A673 (cell line): Measurements from ENCODE around the gene KCTD18. TPM values are rescaled to one million over a fixed set of nuclear protein-coding genes. Genes with fewer than 3 reads are reported as not detected.

Source experiments
- BruUV-seq: library from RNA; stranded (reverse); fragments of 400-500 nt; replicated peaks from 2 replicates; lab custom pipeline; 2021; lab: Mats Ljungman, UMichigan
- CTCF ChIA-PET: fragments of 300-600 bp; sonication (Branson Sonifier 250); formaldehyde crosslinking; loops from one replicate; lab custom pipeline; 2022; ENCODE audit warnings: antibody characterized with exemption; lab: Charles Lee
- POLR2A ChIA-PET: fragments of 300-600 bp; sonication (Branson Sonifier 250); formaldehyde crosslinking; loops from one replicate; lab custom pipeline; 2022; ENCODE audit warnings: antibody characterized with exemption; ENCODE audit not compliant: low non-redundant PET; lab: Charles Lee
- DNase-seq: peaks from one replicate; pipeline ENCODE4 v3.0.0-alpha.2; 2015; ENCODE audit warnings: low spot score
- H3K27ac ChIP-seq: fragments of 200-600 bp; sonication (generic); 2 replicates; pipeline ENCODE4 v1.5.1; 2016; ENCODE audit warnings: mixed run types, low read depth, mild to moderate bottlenecking, mixed read lengths, antibody characterized with exemption, low read length; ENCODE audit not compliant: poor library complexity, severe bottlenecking
- H3K27me3 ChIP-seq: fragments of 200-600 bp; sonication (generic); replicated peaks from 2 replicates; pipeline ENCODE4 v1.6.1; 2017; ENCODE audit warnings: mixed run types, low read depth, mild to moderate bottlenecking, mixed read lengths, antibody characterized with exemption, low read length; ENCODE audit not compliant: insufficient read depth, poor library complexity
- H3K36me3 ChIP-seq: fragments of 200-600 bp; sonication (generic); 2 replicates; pipeline ENCODE4 v1.6.1; 2016; ENCODE audit warnings: mixed run types, mild to moderate bottlenecking, mixed read lengths, antibody characterized with exemption, low read length; ENCODE audit not compliant: insufficient read depth, poor library complexity, severe bottlenecking
- H3K4me1 ChIP-seq: fragments of 200-600 bp; sonication (generic); 2 replicates; pipeline ENCODE4 v1.6.1; 2017; ENCODE audit warnings: mixed run types, mild to moderate bottlenecking, mixed read lengths, antibody characterized with exemption, low read length; ENCODE audit not compliant: insufficient read depth, poor library complexity, severe bottlenecking
- H3K4me3 ChIP-seq: fragments of 200-600 bp; sonication (generic); 2 replicates; pipeline ENCODE4 v1.5.1; 2016; ENCODE audit warnings: low read depth, mixed run types, mild to moderate bottlenecking, mixed read lengths, low read length; ENCODE audit not compliant: poor library complexity, severe bottlenecking
- H3K9me3 ChIP-seq: fragments of 200-600 bp; sonication (generic); 2 replicates; pipeline ENCODE4 v1.6.1; 2016; ENCODE audit warnings: mixed run types, low read depth, mild to moderate bottlenecking, mixed read lengths, antibody characterized with exemption, low read length; ENCODE audit not compliant: poor library complexity, severe bottlenecking
- CTCF ChIP-seq: fragments of 300-800, 200-600 bp; sonication (generic); conservative IDR thresholded peaks from 2 replicates; pipeline ENCODE4 v1.5.1; 2017; ENCODE audit warnings: low read depth, mild to moderate bottlenecking, antibody characterized with exemption, low read length, moderate library complexity, mixed read lengths
- EZH2 ChIP-seq: fragments of 200-600 bp; sonication (generic); IDR thresholded peaks from 2 replicates; pipeline ENCODE4 v1.6.1; 2017; ENCODE audit warnings: borderline replicate concordance, low read depth, mild to moderate bottlenecking, mixed read lengths, antibody characterized with exemption, low read length; ENCODE audit not compliant: poor library complexity, severe bottlenecking
- intact Hi-C: fragments of 100-400 bp; cut with micrococcal nuclease; formaldehyde crosslinking; loops from one replicate; pipeline ENCODE4 v1.10.0; 2022; ENCODE audit not compliant: unreplicated experiment
- total RNA-seq: library from RNA; stranded (reverse); gene quantifications from 2 replicates; pipeline ENCODE4 v1.2.3, GENCODE V29; 2021

KCTD18 gene
- total RNA-seq, 1 experiment from 2014 or later, result 12.2 TPM

- H3K4me1 ChIP-seq, result no peaks in the 10 kb centered on the region
- TF ChIP-seq EZH2, result no peak
- TF ChIP-seq CTCF, result no peak
- ChIA-PET CTCF (no interaction called here), POLR2A (no interaction called here)
- H3K27ac ChIP-seq, result no peak overlapping the region
- intact Hi-C loops, result no loop called here
- no TSS peak for BruUV-seq
- H3K4me3 ChIP-seq, result no peak overlapping the region
- no peak for DNase-seq
- no peaks in the 10 kb centered on the region for H3K27me3 ChIP-seq
- H3K9me3 ChIP-seq, result no peaks in the 10 kb centered on the region
- no peaks in the 10 kb centered on the region for H3K36me3 ChIP-seq
Observed at GRCh38 chr2:200463452-200463851, 46.4 kb downstream of the KCTD18 start.

GRCh38 chr2:200461846-200462710, 47.8 kb downstream of the KCTD18 start:
- H3K4me3 ChIP-seq, result no peak overlapping the region
- H3K4me1 ChIP-seq, result no peaks in the 10 kb centered on the region
- H3K36me3 ChIP-seq, result no peaks in the 10 kb centered on the region
- CTCF ChIA-PET, result no interaction called here
- H3K9me3 ChIP-seq, result no peaks in the 10 kb centered on the region
- BruUV-seq, result no TSS peak
- intact Hi-C loops, result no loop called here
- TF ChIP-seq EZH2 (no peak), CTCF (no peak)
- no peaks in the 10 kb centered on the region for H3K27me3 ChIP-seq
- DNase-seq, result no peak
- POLR2A ChIA-PET, result no interaction called here
- H3K27ac ChIP-seq, result no peak overlapping the region

- Histone ChIP-seq H3K36me3 (no peaks in the 10 kb centered on the region), H3K4me3 (no peak overlapping the region), H3K27me3 (no peaks in the 10 kb centered on the region), H3K4me1 (peaks cover 19% of the 10 kb centered on the region), H3K27ac (no peak overlapping the region), H3K9me3 (no peaks in the 10 kb centered on the region)
- no TSS peak for BruUV-seq
- intact Hi-C loops, result no loop called here
- POLR2A ChIA-PET, result no interaction called here
- CTCF ChIA-PET, result no interaction called here
- TF ChIP-seq CTCF (no peak), EZH2 (no peak)
- DNase-seq, result no peak
Observed at GRCh38 chr2:200459101-200459500, 50.8 kb downstream of the KCTD18 start.
